ENCODE measurements around the gene CHM. TPM values are rescaled to one million over a fixed set of nuclear protein-coding genes. Genes with fewer than 3 reads are reported as not detected.

Gene CHM
- total RNA-seq, 4 donors from 2014 or later = 21.3 to 53.8 (median 39.9) TPM

DNA sequence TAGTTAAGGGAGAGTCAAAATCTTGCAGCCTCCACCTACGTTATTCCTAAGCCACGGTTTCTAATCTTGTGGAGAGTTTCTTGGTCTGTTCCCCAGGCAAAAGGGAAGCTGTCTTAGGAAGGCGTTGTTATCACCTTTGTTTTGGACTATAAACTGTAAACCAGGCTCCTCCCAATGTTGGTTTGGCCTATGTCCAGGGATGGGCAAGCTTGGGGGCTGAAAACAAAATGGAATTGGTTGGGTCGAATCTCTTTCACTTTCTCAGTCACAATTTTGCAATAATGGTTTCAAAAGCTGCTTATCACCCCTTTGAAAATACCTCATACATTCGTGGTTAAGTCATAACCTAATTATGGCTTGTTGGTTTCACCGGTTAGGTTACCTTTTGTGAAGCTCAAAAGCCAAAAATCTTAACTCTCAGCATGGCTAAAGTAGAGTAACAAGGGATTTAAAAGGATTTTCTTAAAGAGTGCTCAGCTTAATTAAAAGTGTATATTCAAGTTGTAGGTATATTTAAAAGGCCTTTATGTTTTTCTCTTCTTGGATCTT, 232.1 kb downstream of the CHM start:
- no peaks in the 10 kb centered on the region for H3K36me3 ChIP-seq
- no peak for DNase-seq
- no peak overlapping the region for H3K27ac ChIP-seq
- intact Hi-C loops (cut with DNase I; ENCODE audit: low total_unique reads) = no loop called here
- H3K27me3 ChIP-seq = peaks cover 0 to 4% of the 10 kb centered on the region in 2 donors
- TF ChIP-seq, protein P1, sequence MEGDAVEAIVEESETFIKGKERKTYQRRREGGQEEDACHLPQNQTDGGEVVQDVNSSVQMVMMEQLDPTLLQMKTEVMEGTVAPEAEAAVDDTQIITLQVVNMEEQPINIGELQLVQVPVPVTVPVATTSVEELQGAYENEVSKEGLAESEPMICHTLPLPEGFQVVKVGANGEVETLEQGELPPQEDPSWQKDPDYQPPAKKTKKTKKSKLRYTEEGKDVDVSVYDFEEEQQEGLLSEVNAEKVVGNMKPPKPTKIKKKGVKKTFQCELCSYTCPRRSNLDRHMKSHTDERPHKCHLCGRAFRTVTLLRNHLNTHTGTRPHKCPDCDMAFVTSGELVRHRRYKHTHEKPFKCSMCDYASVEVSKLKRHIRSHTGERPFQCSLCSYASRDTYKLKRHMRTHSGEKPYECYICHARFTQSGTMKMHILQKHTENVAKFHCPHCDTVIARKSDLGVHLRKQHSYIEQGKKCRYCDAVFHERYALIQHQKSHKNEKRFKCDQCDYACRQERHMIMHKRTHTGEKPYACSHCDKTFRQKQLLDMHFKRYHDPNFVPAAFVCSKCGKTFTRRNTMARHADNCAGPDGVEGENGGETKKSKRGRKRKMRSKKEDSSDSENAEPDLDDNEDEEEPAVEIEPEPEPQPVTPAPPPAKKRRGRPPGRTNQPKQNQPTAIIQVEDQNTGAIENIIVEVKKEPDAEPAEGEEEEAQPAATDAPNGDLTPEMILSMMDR (IDR thresholded peaks at IDR 0.05) = no peak
- TF ChIP-seq POLR2A (IDR thresholded peaks at IDR 0.05) = no peak
- H3K9me3 ChIP-seq = peaks cover 0 to 4% of the 10 kb centered on the region in 2 donors
- no peak overlapping the region for H3K4me3 ChIP-seq
- H3K4me1 ChIP-seq = no peaks in the 10 kb centered on the region

MicroRNA genes within 50 kb of the gene (microRNA counts, 767-probe panel; counts per million panel counts)
- 0 counts per million in 2 donors for microRNA hsa-miR-1321
- microRNA hsa-miR-361-3p = 4,935 to 5,879 counts per million in 2 donors
- 6,818 to 8,516 counts per million in 2 donors for microRNA hsa-miR-361-5p

Small RNAs within 50 kb of the gene (microRNA-seq; reads per million reads assigned to microRNA genes)
- gene MIR1321 (ENCODE audit: borderline microRNAs expressed, borderline replicate concordance) (not detected), gene MIR361 (ENCODE audit: borderline microRNAs expressed, borderline replicate concordance) (6,096 reads per million, percentile 89 among the genes with 10 or more reads in this experiment)

Small RNAs within 50 kb of the gene (small RNA-seq; reads per million reads assigned to genes)
- gene AL022401.1 (not detected), gene MIR361 (17.4 reads per million, percentile 91 among the genes with 10 or more reads in this experiment), gene NDUFA5P7 (not detected), gene RF00019 (not detected)

Other genes starting within 250 kb of the CHM start
- 1 to 10 TPM in 2 of 4 donors, under 1 TPM in 1, not detected in 1; 0.26 to 8.6 (median 1.7) TPM for gene DACH2, start 100.9 kb upstream of the CHM start, total RNA-seq

All from uterus (tissue), 4 donors.